ENCODE results near the gene NEURL1B. TPM values are rescaled to one million over a fixed set of nuclear protein-coding genes. Genes with fewer than 3 reads are reported as not detected.

NEURL1B gene
- total and polyA plus RNA-seq, 2 donors (not counting 1 experiment from before 2014, with no cell fraction given): 0.06 to 0.17 TPM

- Histone ChIP-seq H3K4me2 (replicated peaks; ENCODE audit: low read depth, low read length, poor library complexity, severe bottlenecking) (no peak overlapping the region), H3K4me1 (ENCODE audit: control insufficient read depth in 2 of 2, insufficient read depth in 2 of 2, low read length in 2 of 2) (peaks cover 8 to 9% of the 10 kb centered on the region in 2 donors), H3K9ac (ENCODE audit: low read length) (no peak overlapping the region), H3K79me2 (ENCODE audit: control insufficient read depth, insufficient read depth, low read length) (no peaks in the 10 kb centered on the region), H3K9me3 (ENCODE audit: control extremely low read depth in 1 of 3, control insufficient read depth in 2 of 3, insufficient read depth in 1 of 3, low read length in 2 of 3) (peaks cover 0 to 2% (median 0%) of the 10 kb centered on the region in 3 donors), H3K27ac (ENCODE audit: low read length in 2 of 2) (no peak overlapping the region), H3K4me3 (ENCODE audit: control extremely low read depth in 1 of 5, extremely low read depth in 1 of 5, insufficient read depth in 1 of 5, low read depth in 2 of 5, low read length in 4 of 5) (no peak overlapping the region), H3K27me3 (replicated peaks in 1 of 4; ENCODE audit: control extremely low read depth in 1 of 4, control insufficient read depth in 3 of 4, insufficient read depth in 4 of 4, low read length in 3 of 4) (peaks cover 0 to 41% (median 19%) of the 10 kb centered on the region in 4 experiments), H2AFZ (ENCODE audit: insufficient read depth, low read depth, low read length, poor library complexity, severe bottlenecking) (no peak overlapping the region), H4K20me1 (ENCODE audit: control insufficient read depth, insufficient read depth, low read length, poor library complexity, severe bottlenecking) (no peaks in the 10 kb centered on the region), H3K36me3 (replicated peaks in 1 of 2; ENCODE audit: control extremely low read depth in 1 of 2, control insufficient read depth in 1 of 2, extremely low read depth in 1 of 2, insufficient read depth in 2 of 2, low read length in 1 of 2) (no peaks in the 10 kb centered on the region)
- DNase-seq (no peak), ATAC-seq (ENCODE audit: low read depth) (no peak)
- Mint-ChIP-seq H3K4me3 (no peak overlapping the region), H3K27ac (no peak overlapping the region), H3K9me3 (ENCODE audit: insufficient read depth) (no peaks in the 10 kb centered on the region), H3K27me3 (peaks cover 65% of the 10 kb centered on the region), H3K4me1 (peaks cover 7% of the 10 kb centered on the region)
- 100% methylated on average over 2 of the region's 7 CpGs for WGBS (ENCODE audit: insufficient coverage)
- POLR2A ChIA-PET: no interaction called here
- TF ChIP-seq EZH2 (IDR thresholded peaks at IDR 0.05; ENCODE audit: borderline replicate concordance, insufficient read depth, low read depth, low read length, poor library complexity, severe bottlenecking) (no peak), CTCF (IDR thresholded peaks at IDR 0.05) (no peak)
- CTCF ChIA-PET: interaction anchor here (2.2 kb wide), 1 partner anchor 229 kb away, joined by 9 read pairs; no protein-coding TSS in a partner anchor
- intact Hi-C loops (cut with micrococcal nuclease): no loop called here
Observed at GRCh38 chr5:172703952-172704351, 62.9 kb downstream of the NEURL1B start.

GRCh38 chr5:172705576-172706084, 64.6 kb downstream of the NEURL1B start:
- intact Hi-C loops (cut with micrococcal nuclease): no loop called here
- H3K36me3 ChIP-seq (replicated peaks in 1 of 2; ENCODE audit: control extremely low read depth in 1 of 2, control insufficient read depth in 1 of 2, extremely low read depth in 1 of 2, insufficient read depth in 2 of 2, low read length in 1 of 2): no peaks in the 10 kb centered on the region
- H3K9me3 ChIP-seq (ENCODE audit: control extremely low read depth in 1 of 3, control insufficient read depth in 2 of 3, insufficient read depth in 1 of 3, low read length in 2 of 3): peaks cover 0 to 2% (median 0%) of the 10 kb centered on the region in 3 donors
- no peak for ATAC-seq (ENCODE audit: low read depth)
- Mint-ChIP-seq H3K4me1 (peaks cover 7% of the 10 kb centered on the region), H3K4me3 (no peak overlapping the region), H3K27me3 (peaks cover 72% of the 10 kb centered on the region), H3K9me3 (ENCODE audit: insufficient read depth) (no peaks in the 10 kb centered on the region), H3K27ac (no peak overlapping the region)
- no peak for DNase-seq
- H3K4me2 ChIP-seq (replicated peaks; ENCODE audit: low read depth, low read length, poor library complexity, severe bottlenecking): no peak overlapping the region
- H3K4me1 ChIP-seq (ENCODE audit: control insufficient read depth in 2 of 2, insufficient read depth in 2 of 2, low read length in 2 of 2): peaks cover 8 to 9% of the 10 kb centered on the region in 2 donors
- POLR2A ChIA-PET: interaction anchor here (0.6 kb wide), 1 partner anchor 377 kb away, joined by 15 read pairs; no protein-coding TSS in a partner anchor
- H3K4me3 ChIP-seq (ENCODE audit: control extremely low read depth in 1 of 5, extremely low read depth in 1 of 5, insufficient read depth in 1 of 5, low read depth in 2 of 5, low read length in 4 of 5): no peak overlapping the region
- TF ChIP-seq EZH2 (IDR thresholded peaks at IDR 0.05; ENCODE audit: borderline replicate concordance, insufficient read depth, low read depth, low read length, poor library complexity, severe bottlenecking): no peak
- TF ChIP-seq CTCF (IDR thresholded peaks at IDR 0.05): no peak
- no peak overlapping the region for H3K9ac ChIP-seq (ENCODE audit: low read length)
- no peak overlapping the region for H2AFZ ChIP-seq (ENCODE audit: insufficient read depth, low read depth, low read length, poor library complexity, severe bottlenecking)
- no peaks in the 10 kb centered on the region for H4K20me1 ChIP-seq (ENCODE audit: control insufficient read depth, insufficient read depth, low read length, poor library complexity, severe bottlenecking)
- no peaks in the 10 kb centered on the region for H3K79me2 ChIP-seq (ENCODE audit: control insufficient read depth, insufficient read depth, low read length)
- H3K27me3 ChIP-seq (replicated peaks in 1 of 4; ENCODE audit: control extremely low read depth in 1 of 4, control insufficient read depth in 3 of 4, insufficient read depth in 4 of 4, low read length in 3 of 4): peaks cover 0 to 41% (median 19%) of the 10 kb centered on the region in 4 experiments
- no peak overlapping the region for H3K27ac ChIP-seq (ENCODE audit: low read length in 2 of 2)
- CTCF ChIA-PET: interaction anchor here (0.5 to 2.5 kb wide), 5 partner anchors 9 to 276 kb away, joined by 4 to 10 read pairs (median 4); no protein-coding TSS in a partner anchor

All from B cell (primary cell).